GM18858 (cell line): ENCODE measurements around the gene CTAGE9.

ENCODE experiments used
- ATAC-seq: cut with Tn5 transposase; IDR thresholded peaks from one replicate; pipeline ENCODE4 v1.9.1; 2021; ENCODE audit not compliant: unreplicated experiment

CTAGE9 gene

GRCh38 chr6:131680868-131681267, 29.9 kb downstream of the CTAGE9 start:
- no peak for ATAC-seq

- ATAC-seq, result no peak
Measured at GRCh38 chr6:131678442-131678841, 32.4 kb downstream of the CTAGE9 start.

- no peak for ATAC-seq
Measured at GRCh38 chr6:131673184-131673583, 37.6 kb downstream of the CTAGE9 start.

- no peak for ATAC-seq
Measured at GRCh38 chr6:131669891-131670290, 40.9 kb downstream of the CTAGE9 start.

- ATAC-seq, result no peak
Measured at GRCh38 chr6:131663578-131664165, 47.1 kb downstream of the CTAGE9 start.

GRCh38 chr6:131660195-131660594, 50.6 kb downstream of the CTAGE9 start:
- ATAC-seq, result no peak
